Neural progenitor cell (in vitro differentiated cells): ENCODE data around the gene DENND2D. TPM values are rescaled to one million over a fixed set of nuclear protein-coding genes. Genes with fewer than 3 reads are reported as not detected.

Source experiments
- DNase-seq: peaks from one replicate; pipeline ENCODE4 v3.0.0-alpha.2; 2016; ENCODE audit warnings: low spot score
- H2AFZ ChIP-seq: fragments of 200-600 bp; sonication (generic); replicated peaks from 2 replicates; pipeline ENCODE4 v1.6.1; 2016; ENCODE audit warnings: antibody characterized with exemption
- H3F3A ChIP-seq: fragments of 200-600 bp; sonication (generic); 2 replicates; pipeline ENCODE4 v1.6.1; 2016; ENCODE audit warnings: antibody characterized with exemption, low read depth
- H3K27ac ChIP-seq: fragments of 200-600 bp; sonication (generic); 2 replicates; pipeline ENCODE4 v1.5.1; 2016; ENCODE audit warnings: mild to moderate bottlenecking
- H3K27me3 ChIP-seq: fragments of 200-600 bp; sonication (generic); 2 replicates; pipeline ENCODE4 v1.6.1; 2016; ENCODE audit warnings: mild to moderate bottlenecking, moderate library complexity
- H3K36me3 ChIP-seq: fragments of 200-600 bp; sonication (generic); 2 replicates; pipeline ENCODE4 v1.5.1; 2016
- H3K4me1 ChIP-seq: fragments of 200-600 bp; sonication (generic); 2 replicates; pipeline ENCODE4 v1.6.1; 2016; ENCODE audit warnings: mixed run types
- H3K4me2 ChIP-seq: fragments of 200-600 bp; sonication (generic); 2 replicates; pipeline ENCODE4 v1.6.1; 2016
- H3K4me3 ChIP-seq: fragments of 200-600 bp; sonication (generic); 2 replicates; pipeline ENCODE4 v1.5.1; 2016
- H3K79me2 ChIP-seq: fragments of 200-600 bp; sonication (generic); 2 replicates; pipeline ENCODE4 v1.6.1; 2016; ENCODE audit warnings: low read depth
- H3K9ac ChIP-seq: fragments of 200-600 bp; sonication (generic); 2 replicates; pipeline ENCODE4 v1.6.1; 2016
- H3K9me3 ChIP-seq: fragments of 200-600 bp; sonication (generic); 2 replicates; pipeline ENCODE4 v1.5.1; 2016; ENCODE audit warnings: low read depth
- H4K20me1 ChIP-seq: fragments of 200-600 bp; sonication (generic); 2 replicates; pipeline ENCODE4 v1.6.1; 2016; ENCODE audit warnings: low read depth
- H3K27ac Mint-ChIP-seq: 3 replicates; pipeline ENCODE4 v1.8.0; 2021; ENCODE audit warnings: mixed read lengths
- H3K27me3 Mint-ChIP-seq: 2 replicates; pipeline ENCODE4 v1.8.0; 2022; ENCODE audit warnings: low read depth, mild to moderate bottlenecking, inconsistent platforms, moderate library complexity, mixed read lengths; ENCODE audit not compliant: insufficient read depth
- H3K36me3 Mint-ChIP-seq: 3 replicates; pipeline ENCODE4 v1.8.0; 2021; ENCODE audit warnings: mixed read lengths
- H3K4me1 Mint-ChIP-seq: 3 replicates; pipeline ENCODE4 v1.8.0; 2021; ENCODE audit warnings: mixed read lengths
- H3K4me3 Mint-ChIP-seq: 3 replicates; pipeline ENCODE4 v1.8.0; 2021; ENCODE audit warnings: mild to moderate bottlenecking, moderate library complexity, mixed read lengths
- H3K9me3 Mint-ChIP-seq: 3 replicates; pipeline ENCODE4 v1.8.0; 2020; ENCODE audit warnings: mixed read lengths
- CTCF ChIP-seq: fragments of 200-600 bp; sonication (generic); IDR thresholded peaks from 2 replicates; pipeline ENCODE4 v1.5.1; 2017; ENCODE audit warnings: antibody characterized with exemption, mild to moderate bottlenecking
- EZH2 ChIP-seq: fragments of 200-600 bp; sonication (generic); IDR thresholded peaks from 2 replicates; pipeline ENCODE4 v1.6.1; 2017; ENCODE audit warnings: antibody characterized with exemption, mild to moderate bottlenecking, moderate library complexity
- EZH2phosphoT487 ChIP-seq: fragments of 200-600 bp; sonication (generic); IDR thresholded peaks from 2 replicates; pipeline ENCODE4 v1.6.1; 2017; ENCODE audit warnings: antibody characterized with exemption
- total RNA-seq: library from RNA; depleted of rRNA; stranded (reverse); fragments of >200 nt; gene quantifications from 2 replicates; pipeline ENCODE4 v1.2.3, GENCODE V29; 2015; ENCODE audit warnings: low replicate concordance

DENND2D gene
- not detected in 2 replicates for total RNA-seq

DNA sequence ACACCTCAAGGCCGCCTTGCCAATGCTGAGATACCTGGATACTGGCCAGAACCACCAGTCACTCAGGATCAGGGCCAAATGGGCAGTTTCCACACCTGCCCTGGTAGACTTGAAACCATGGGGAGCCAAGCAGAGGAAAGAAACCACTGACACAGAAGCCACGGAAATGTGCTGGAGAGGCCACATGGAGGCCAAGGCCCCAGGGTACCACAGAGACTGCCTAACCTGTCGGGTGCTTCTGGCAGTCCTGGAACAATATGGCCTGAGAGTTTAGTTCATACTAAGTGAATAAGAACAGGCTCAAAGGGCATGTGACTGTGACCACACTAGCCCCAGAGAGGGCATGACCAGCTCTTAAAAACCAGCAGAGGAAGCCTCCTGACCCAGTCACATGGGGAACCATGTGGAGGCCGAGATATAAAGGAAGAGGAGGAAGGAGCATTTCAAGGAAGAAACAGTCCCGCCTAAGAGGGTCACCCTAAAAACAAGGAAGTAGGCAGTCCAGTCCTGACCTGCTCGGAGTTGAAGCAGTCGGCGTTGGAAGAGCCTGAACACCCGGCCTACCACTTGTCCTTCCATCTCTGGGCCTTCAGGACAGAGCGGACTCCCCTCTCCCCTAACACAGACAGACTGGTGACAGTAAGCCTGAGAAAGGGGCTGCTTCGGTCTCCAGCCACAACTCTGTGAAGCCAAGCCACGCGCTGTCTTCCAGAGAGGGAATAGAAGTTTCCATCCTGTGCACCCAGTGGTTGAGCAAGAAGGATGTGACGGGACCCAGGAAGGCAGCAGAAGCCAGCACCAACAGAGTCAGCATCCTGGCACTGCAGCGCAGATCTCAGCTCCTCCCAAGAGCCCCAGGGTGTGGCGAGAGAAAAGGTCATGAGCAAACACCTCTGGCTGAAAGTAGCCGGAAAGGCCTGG is at the start of gene DENND2D:
Gene DENND2D, minus strand, starts transcription at position 766 of the 921 bp plus-strand sequence. Its CDS starts 187 bp downstream, at position 579.
- Mint-ChIP-seq H3K4me3 (no peak within 1 kb of the TSS), H3K27ac (no peak within 1 kb of the TSS)
- H3K27me3 ChIP-seq: peaks cover 19% of the 10 kb centered on the region

DNA sequence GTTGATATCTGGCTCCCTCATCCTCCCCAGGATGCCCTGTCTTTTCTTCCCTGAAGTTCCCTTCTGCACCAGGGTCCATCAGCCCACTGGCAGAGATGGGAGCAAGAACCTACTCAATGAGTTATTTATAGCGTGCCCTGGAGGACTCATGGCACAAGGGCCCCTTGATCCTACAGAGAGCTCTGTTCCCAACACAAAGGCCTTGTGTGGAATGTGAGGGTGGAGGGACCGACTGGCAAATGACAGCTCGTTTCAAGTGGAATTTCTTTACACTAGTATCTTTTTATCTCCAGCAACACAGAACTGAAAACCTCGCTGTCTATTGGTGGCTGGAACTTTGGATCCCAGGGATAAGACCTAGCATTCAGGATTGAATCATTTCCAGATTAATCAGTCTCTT is 49.5 kb upstream of the DENND2D start:
- no peaks in the 10 kb centered on the region for H3F3A ChIP-seq
- H3K4me2 ChIP-seq: peak overlapping the region; percentile 52
- H3K9me3 Mint-ChIP-seq: no peaks in the 10 kb centered on the region
- H3K4me1 ChIP-seq: peaks cover 10% of the 10 kb centered on the region
- H3K4me3 Mint-ChIP-seq: no peak overlapping the region
- H3K27ac Mint-ChIP-seq: no peak overlapping the region
- no peak for TF ChIP-seq CTCF
- no peak for TF ChIP-seq EZH2phosphoT487
- no peak for TF ChIP-seq EZH2
- peak; percentile 45 for DNase-seq
- H3K27me3 ChIP-seq: no peaks in the 10 kb centered on the region
- no peaks in the 10 kb centered on the region for H3K36me3 Mint-ChIP-seq
- peak overlapping the region; percentile 87 for H2AFZ ChIP-seq
- H3K79me2 ChIP-seq: no peaks in the 10 kb centered on the region
- no peak overlapping the region for H3K27ac ChIP-seq
- H3K9ac ChIP-seq: no peak overlapping the region
- H4K20me1 ChIP-seq: no peaks in the 10 kb centered on the region
- H3K4me3 ChIP-seq: no peak overlapping the region
- no peaks in the 10 kb centered on the region for H3K36me3 ChIP-seq
- no peaks in the 10 kb centered on the region for H3K9me3 ChIP-seq
- peaks cover 3% of the 10 kb centered on the region for H3K4me1 Mint-ChIP-seq
- H3K27me3 Mint-ChIP-seq: peaks cover 3% of the 10 kb centered on the region

More for the DNA sequence above, at the start of gene DENND2D:
- Histone ChIP-seq H2AFZ (no peak within 1 kb of the TSS), H3K9me3 (no peaks in the 10 kb centered on the region), H3K36me3 (no peaks in the 10 kb centered on the region), H3K9ac (no peak within 1 kb of the TSS), H3K79me2 (no peaks in the 10 kb centered on the region), H3K4me3 (no peak within 1 kb of the TSS), H3F3A (no peaks in the 10 kb centered on the region), H3K4me1 (no peaks in the 10 kb centered on the region), H3K4me2 (no peak within 1 kb of the TSS), H3K27ac (no peak within 1 kb of the TSS), H4K20me1 (no peaks in the 10 kb centered on the region)
- peaks cover 8% of the 10 kb centered on the region for H3K4me1 Mint-ChIP-seq
- H3K36me3 Mint-ChIP-seq: no peaks in the 10 kb centered on the region
- peaks cover 19% of the 10 kb centered on the region for H3K27me3 Mint-ChIP-seq
- H3K9me3 Mint-ChIP-seq: no peaks in the 10 kb centered on the region
- no peak for DNase-seq
- TF ChIP-seq EZH2: no peak
- TF ChIP-seq CTCF: no peak
- no peak for TF ChIP-seq EZH2phosphoT487

DNA sequence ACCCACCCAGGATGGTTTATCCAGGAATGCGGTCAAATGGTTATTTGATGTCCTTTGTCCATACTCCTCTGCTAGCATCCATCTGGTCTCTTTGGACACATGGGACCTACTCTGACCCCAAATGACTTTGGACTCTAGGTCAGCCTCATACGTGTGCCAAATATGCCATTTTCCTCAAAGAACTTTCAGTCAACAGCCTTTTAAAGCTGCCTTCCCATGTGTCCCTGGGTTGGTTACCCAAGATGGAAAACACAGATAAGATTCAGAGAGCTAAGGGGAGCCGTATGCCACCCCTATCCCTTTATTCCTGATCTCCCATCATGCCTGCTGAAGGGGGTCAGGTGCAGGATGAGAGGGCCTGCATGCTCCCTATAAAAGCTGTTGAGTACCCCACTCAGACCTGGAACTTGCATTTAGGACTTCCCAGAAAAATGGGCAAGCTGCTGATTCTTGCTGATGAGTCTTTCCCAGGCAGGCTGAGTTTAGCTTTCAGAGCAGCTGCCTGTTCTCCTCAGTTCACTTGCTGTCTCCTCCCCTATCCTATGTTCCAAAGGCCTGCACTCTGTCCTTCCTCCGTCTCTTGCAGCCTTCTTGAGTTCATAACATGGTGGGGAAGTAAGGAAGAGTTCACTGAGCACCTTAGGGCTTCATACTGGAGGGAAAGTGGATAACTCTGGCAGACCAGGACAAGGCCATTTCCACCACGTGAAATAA is 46.8 kb upstream of the DENND2D start:
- no peak overlapping the region for H3K4me2 ChIP-seq
- no peaks in the 10 kb centered on the region for H3K27me3 ChIP-seq
- DNase-seq: no peak
- H3K27ac Mint-ChIP-seq: no peak overlapping the region
- H3K9ac ChIP-seq: no peak overlapping the region
- no peaks in the 10 kb centered on the region for H4K20me1 ChIP-seq
- H3K4me3 Mint-ChIP-seq: no peak overlapping the region
- no peaks in the 10 kb centered on the region for H3K36me3 ChIP-seq
- H3K9me3 ChIP-seq: no peaks in the 10 kb centered on the region
- peaks cover 3% of the 10 kb centered on the region for H3K4me1 Mint-ChIP-seq
- no peak overlapping the region for H3K4me3 ChIP-seq
- H2AFZ ChIP-seq: no peak overlapping the region
- H3F3A ChIP-seq: no peaks in the 10 kb centered on the region
- H3K27ac ChIP-seq: no peak overlapping the region
- TF ChIP-seq EZH2: no peak
- TF ChIP-seq EZH2phosphoT487: no peak
- no peak for TF ChIP-seq CTCF
- H3K4me1 ChIP-seq: peaks cover 10% of the 10 kb centered on the region
- no peaks in the 10 kb centered on the region for H3K9me3 Mint-ChIP-seq
- no peaks in the 10 kb centered on the region for H3K79me2 ChIP-seq
- peaks cover 3% of the 10 kb centered on the region for H3K27me3 Mint-ChIP-seq
- no peaks in the 10 kb centered on the region for H3K36me3 Mint-ChIP-seq
